ENCODE data around the gene PLXNA2.

DNA sequence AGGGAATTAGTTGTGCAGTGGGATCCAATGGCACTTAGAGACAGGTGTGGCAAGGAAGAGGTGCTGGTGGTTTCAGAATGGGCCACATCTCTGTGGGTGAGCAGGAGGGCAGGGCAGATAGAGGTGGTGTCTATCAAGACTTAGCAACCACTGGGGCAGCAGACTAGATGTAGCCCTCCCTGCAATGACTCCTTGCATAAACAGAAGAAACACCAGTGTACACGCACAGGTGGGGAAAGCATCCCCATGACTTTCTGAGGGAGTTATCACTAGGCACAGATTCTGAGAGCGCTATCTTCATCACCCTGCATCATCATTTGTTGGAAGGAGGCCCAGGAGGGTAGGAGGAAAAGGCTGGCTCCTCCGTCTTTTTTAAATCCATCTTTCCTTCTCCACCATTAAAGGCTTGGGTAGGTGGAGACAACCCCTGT, 58.4 kb downstream of the PLXNA2 start:
- TF ChIP-seq, protein P1, sequence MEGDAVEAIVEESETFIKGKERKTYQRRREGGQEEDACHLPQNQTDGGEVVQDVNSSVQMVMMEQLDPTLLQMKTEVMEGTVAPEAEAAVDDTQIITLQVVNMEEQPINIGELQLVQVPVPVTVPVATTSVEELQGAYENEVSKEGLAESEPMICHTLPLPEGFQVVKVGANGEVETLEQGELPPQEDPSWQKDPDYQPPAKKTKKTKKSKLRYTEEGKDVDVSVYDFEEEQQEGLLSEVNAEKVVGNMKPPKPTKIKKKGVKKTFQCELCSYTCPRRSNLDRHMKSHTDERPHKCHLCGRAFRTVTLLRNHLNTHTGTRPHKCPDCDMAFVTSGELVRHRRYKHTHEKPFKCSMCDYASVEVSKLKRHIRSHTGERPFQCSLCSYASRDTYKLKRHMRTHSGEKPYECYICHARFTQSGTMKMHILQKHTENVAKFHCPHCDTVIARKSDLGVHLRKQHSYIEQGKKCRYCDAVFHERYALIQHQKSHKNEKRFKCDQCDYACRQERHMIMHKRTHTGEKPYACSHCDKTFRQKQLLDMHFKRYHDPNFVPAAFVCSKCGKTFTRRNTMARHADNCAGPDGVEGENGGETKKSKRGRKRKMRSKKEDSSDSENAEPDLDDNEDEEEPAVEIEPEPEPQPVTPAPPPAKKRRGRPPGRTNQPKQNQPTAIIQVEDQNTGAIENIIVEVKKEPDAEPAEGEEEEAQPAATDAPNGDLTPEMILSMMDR (IDR thresholded peaks at IDR 0.05) = no peak
- TF ChIP-seq EZH2 (IDR thresholded peaks at IDR 0.05) = no peak
